ENCODE data around the gene ATP5F1D.

GRCh38 chr19:1234955-1235380 is 6.6 kb upstream of the ATP5F1D start:
- TF ChIP-seq, protein P1, sequence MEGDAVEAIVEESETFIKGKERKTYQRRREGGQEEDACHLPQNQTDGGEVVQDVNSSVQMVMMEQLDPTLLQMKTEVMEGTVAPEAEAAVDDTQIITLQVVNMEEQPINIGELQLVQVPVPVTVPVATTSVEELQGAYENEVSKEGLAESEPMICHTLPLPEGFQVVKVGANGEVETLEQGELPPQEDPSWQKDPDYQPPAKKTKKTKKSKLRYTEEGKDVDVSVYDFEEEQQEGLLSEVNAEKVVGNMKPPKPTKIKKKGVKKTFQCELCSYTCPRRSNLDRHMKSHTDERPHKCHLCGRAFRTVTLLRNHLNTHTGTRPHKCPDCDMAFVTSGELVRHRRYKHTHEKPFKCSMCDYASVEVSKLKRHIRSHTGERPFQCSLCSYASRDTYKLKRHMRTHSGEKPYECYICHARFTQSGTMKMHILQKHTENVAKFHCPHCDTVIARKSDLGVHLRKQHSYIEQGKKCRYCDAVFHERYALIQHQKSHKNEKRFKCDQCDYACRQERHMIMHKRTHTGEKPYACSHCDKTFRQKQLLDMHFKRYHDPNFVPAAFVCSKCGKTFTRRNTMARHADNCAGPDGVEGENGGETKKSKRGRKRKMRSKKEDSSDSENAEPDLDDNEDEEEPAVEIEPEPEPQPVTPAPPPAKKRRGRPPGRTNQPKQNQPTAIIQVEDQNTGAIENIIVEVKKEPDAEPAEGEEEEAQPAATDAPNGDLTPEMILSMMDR (conservative IDR thresholded peaks at IDR 0.05): no peak
- no peak for TF ChIP-seq EZH2 (IDR thresholded peaks at IDR 0.05; ENCODE audit: low read depth)
